SU-DHL-6 (cell line): ENCODE results near the gene RPS27.
"Not testable (repeated sequence)": the region's sequence is repeated elsewhere in the genome, so short reads cannot be mapped to it uniquely, and the experiment has no call there.

Experiments used
- H2AFZ ChIP-seq: fragments of 200-600 bp; sonication (generic); 2 replicates; pipeline ENCODE4 v1.6.1; 2014; ENCODE audit warnings: low read depth, mild to moderate bottlenecking, moderate library complexity, mixed read lengths, antibody characterized with exemption, low read length; ENCODE audit not compliant: severe bottlenecking
- H3F3A ChIP-seq: fragments of 200-600 bp; shearing (Covaris generic); 2 replicates; pipeline ENCODE4 v1.6.0; 2016; ENCODE audit warnings: antibody characterized with exemption, mild to moderate bottlenecking; ENCODE audit not compliant: insufficient read depth
- H3K27ac ChIP-seq: fragments of 200-600 bp; sonication (generic); 2 replicates; pipeline ENCODE4 v1.5.1; 2016; ENCODE audit warnings: low read depth, mild to moderate bottlenecking, low read length, moderate library complexity, mixed read lengths
- H3K27me3 ChIP-seq: fragments of 200-600 bp; sonication (generic), shearing (Covaris generic); 2 replicates; pipeline ENCODE4 v1.6.0; 2014; ENCODE audit warnings: mild to moderate bottlenecking, low read length
- H3K36me3 ChIP-seq: fragments of 200-600 bp; sonication (generic); 2 replicates; pipeline ENCODE4 v1.6.1; 2014; ENCODE audit warnings: mild to moderate bottlenecking, low read length, mixed read lengths
- H3K4me2 ChIP-seq: fragments of 300-600, 200-600 bp; shearing (Covaris generic), sonication (generic); 2 replicates; pipeline ENCODE4 v1.6.0; 2014; ENCODE audit warnings: low read length, low read depth, mild to moderate bottlenecking; ENCODE audit not compliant: poor library complexity, severe bottlenecking
- H3K4me3 ChIP-seq: fragments of 200-600 bp; sonication (generic); 2 replicates; pipeline ENCODE4 v1.5.1; 2014; ENCODE audit warnings: antibody characterized with exemption, low read length, mild to moderate bottlenecking, mixed read lengths; ENCODE audit not compliant: insufficient read depth, poor library complexity, severe bottlenecking
- H3K79me2 ChIP-seq: fragments of 200-600 bp; sonication (generic); 2 replicates; pipeline ENCODE4 v1.6.1; 2014; ENCODE audit warnings: mild to moderate bottlenecking, low read length, moderate library complexity; ENCODE audit not compliant: insufficient read depth
- H3K9ac ChIP-seq: fragments of 200-600 bp; sonication (generic); 2 replicates; pipeline ENCODE4 v1.7.0; 2014; ENCODE audit warnings: mild to moderate bottlenecking, low read length
- H3K9me2 ChIP-seq: fragments of 200-600 bp; sonication (generic); replicated peaks from 2 replicates; pipeline ENCODE4 v1.6.1; 2014; ENCODE audit warnings: low read length; ENCODE audit not compliant: insufficient read depth
- H3K9me3 ChIP-seq: fragments of 200-600 bp; sonication (generic); 2 replicates; pipeline ENCODE4 v1.6.1; 2014; ENCODE audit warnings: low read length, mixed read lengths; ENCODE audit not compliant: insufficient read depth
- H4K20me1 ChIP-seq: fragments of 200-600 bp; sonication (generic); 2 replicates; pipeline ENCODE4 v1.6.1; 2014; ENCODE audit warnings: low read depth, mild to moderate bottlenecking, antibody characterized with exemption, low read length, moderate library complexity, mixed read lengths
- CTCF ChIP-seq: fragments of 200-600 bp; sonication (generic); IDR thresholded peaks from one replicate; pipeline ENCODE4 v1.5.1; 2017; ENCODE audit warnings: antibody characterized with exemption, mild to moderate bottlenecking, low read length, moderate library complexity; ENCODE audit not compliant: insufficient read depth, poor library complexity, severe bottlenecking
- EZH2phosphoT487 ChIP-seq: fragments of 200-600 bp; sonication (generic), shearing (Covaris generic); conservative IDR thresholded peaks from 2 replicates; pipeline ENCODE4 v1.6.1; 2018; ENCODE audit warnings: mild to moderate bottlenecking, antibody characterized with exemption, low read length, moderate library complexity, mixed read lengths

Gene RPS27

GRCh38 chr1:153995202-153995601 is 4.6 kb downstream of the RPS27 start:
- H3K9ac ChIP-seq, result no peak overlapping the region
- peaks cover 30% of the 10 kb centered on the region for H3K36me3 ChIP-seq
- peaks cover 23% of the 10 kb centered on the region for H3K79me2 ChIP-seq
- H4K20me1 ChIP-seq, result peaks cover 8% of the 10 kb centered on the region
- no peaks in the 10 kb centered on the region for H3K27me3 ChIP-seq
- H3K9me3 ChIP-seq, result no peaks in the 10 kb centered on the region
- H3F3A ChIP-seq, result peaks cover 54% of the 10 kb centered on the region
- no peak overlapping the region for H3K27ac ChIP-seq
- TF ChIP-seq CTCF, result no peak
- H2AFZ ChIP-seq, result no peak overlapping the region
- no peak overlapping the region for H3K4me3 ChIP-seq
- H3K9me2 ChIP-seq, result no peaks in the 10 kb centered on the region
- H3K4me2 ChIP-seq, result no peak overlapping the region

GRCh38 chr1:153995640-153996039 is 5.1 kb downstream of the RPS27 start:
- no peak overlapping the region for H3K27ac ChIP-seq
- H4K20me1 ChIP-seq, result peaks cover 8% of the 10 kb centered on the region
- TF ChIP-seq CTCF (no peak), EZH2phosphoT487 (no peak)
- no peak overlapping the region for H3K4me3 ChIP-seq
- no peak overlapping the region for H2AFZ ChIP-seq
- peaks cover 22% of the 10 kb centered on the region for H3K79me2 ChIP-seq
- H3K36me3 ChIP-seq, result peaks cover 30% of the 10 kb centered on the region
- no peaks in the 10 kb centered on the region for H3K9me2 ChIP-seq
- peaks cover 54% of the 10 kb centered on the region for H3F3A ChIP-seq
- no peak overlapping the region for H3K4me2 ChIP-seq
- no peaks in the 10 kb centered on the region for H3K27me3 ChIP-seq
- H3K9me3 ChIP-seq, result no peaks in the 10 kb centered on the region
- no peak overlapping the region for H3K9ac ChIP-seq

GRCh38 chr1:153996882-153997281 is 6.3 kb downstream of the RPS27 start:
- not testable (repeated sequence) for H3K9me2 ChIP-seq, H3K79me2 ChIP-seq, H3K27ac ChIP-seq, H2AFZ ChIP-seq, H4K20me1 ChIP-seq, H3K9me3 ChIP-seq, H3K4me2 ChIP-seq, H3K4me3 ChIP-seq, H3K27me3 ChIP-seq, H3K9ac ChIP-seq
- H3F3A ChIP-seq, result peaks cover 44% of the 10 kb centered on the region
- H3K36me3 ChIP-seq, result peaks cover 22% of the 10 kb centered on the region

GRCh38 chr1:154000420-154000819 is 9.9 kb downstream of the RPS27 start:
- Histone ChIP-seq H3K27ac (no peak overlapping the region), H3K4me3 (no peak overlapping the region), H3K4me2 (no peak overlapping the region), H2AFZ (no peak overlapping the region), H3K9me2 (no peaks in the 10 kb centered on the region), H3K79me2 (no peaks in the 10 kb centered on the region), H4K20me1 (no peaks in the 10 kb centered on the region), H3F3A (peaks cover 13% of the 10 kb centered on the region), H3K27me3 (no peaks in the 10 kb centered on the region), H3K9me3 (no peaks in the 10 kb centered on the region), H3K36me3 (peaks cover 3% of the 10 kb centered on the region; the same call in 1 of the 2 replicates), H3K9ac (no peak overlapping the region)
- TF ChIP-seq CTCF, result no peak
- no peak for TF ChIP-seq EZH2phosphoT487
